IMR-90 (cell line): ENCODE results near the gene TMEM63A. TPM values are rescaled to one million over a fixed set of nuclear protein-coding genes. Genes with fewer than 3 reads are reported as not detected.

Source experiments
- ATAC-seq: fragments of 200-7000 bp; cut with Tn5 transposase; 2 replicates; pipeline ENCODE4 v1.9.1; 2020; ENCODE audit warnings: low read depth, mild to moderate bottlenecking, moderate library complexity
- BruUV-seq: library from RNA; stranded (reverse); fragments of 400-500 nt; replicated peaks from 2 replicates; lab custom pipeline; 2021; lab: Mats Ljungman, UMichigan
- CTCF ChIA-PET: fragments of 300-600 bp; formaldehyde crosslinking; extraction: SDS; loops from one replicate; lab custom pipeline; 2021; ENCODE audit warnings: antibody characterized with exemption; lab: Yijun Ruan, JAX
- POLR2A ChIA-PET: fragments of 300-600 bp; sonication (Branson Sonifier 250); formaldehyde crosslinking; loops from one replicate; lab custom pipeline; 2022; ENCODE audit warnings: antibody characterized with exemption; ENCODE audit not compliant: unreplicated experiment; lab: Charles Lee
- DNase-seq: peaks from one replicate; pipeline ENCODE4 v3.0.0; 2013
- H2AFZ ChIP-seq: replicated peaks from 2 replicates; pipeline ENCODE3; 2013; ENCODE audit warnings: low read length, mild to moderate bottlenecking; ENCODE audit not compliant: poor library complexity
- H2AK5ac ChIP-seq: 2 replicates; pipeline ENCODE4 v1.6.1; 2013; ENCODE audit warnings: low read depth, low read length, inconsistent platforms
- H2AK9ac ChIP-seq: replicated peaks from 2 replicates; pipeline ENCODE3; 2013; ENCODE audit warnings: mild to moderate bottlenecking, low read depth, low read length, moderate library complexity; ENCODE audit not compliant: poor library complexity
- H2BK120ac ChIP-seq: 2 replicates; pipeline ENCODE4 v1.6.1; 2013; ENCODE audit warnings: low read depth, low read length, inconsistent platforms
- H2BK15ac ChIP-seq: 3 replicates; pipeline ENCODE4 v1.6.1; 2013; ENCODE audit warnings: low read depth, low read length, inconsistent platforms
- H2BK20ac ChIP-seq: 2 replicates; pipeline ENCODE4 v1.6.1; 2013; ENCODE audit warnings: low read depth, mild to moderate bottlenecking, inconsistent platforms, low read length, moderate library complexity
- H2BK5ac ChIP-seq: 2 replicates; pipeline ENCODE4 v1.6.1; 2013; ENCODE audit warnings: mild to moderate bottlenecking, low read depth, low read length, inconsistent platforms; ENCODE audit not compliant: poor library complexity, severe bottlenecking
- H3K14ac ChIP-seq: replicated peaks from 2 replicates; pipeline ENCODE4 v1.6.1; 2013; ENCODE audit warnings: low read depth, low read length, inconsistent platforms
- H3K18ac ChIP-seq: 2 replicates; pipeline ENCODE4 v1.6.1; 2013; ENCODE audit warnings: low read depth, low read length, control low read depth
- H3K23ac ChIP-seq: 2 replicates; pipeline ENCODE4 v1.6.1; 2013; ENCODE audit warnings: low read depth, low read length, inconsistent platforms
- H3K27ac ChIP-seq: 2 replicates; pipeline ENCODE4 v1.5.1; 2013; ENCODE audit warnings: mild to moderate bottlenecking, control low read depth, low read length; ENCODE audit not compliant: insufficient read depth
- H3K27me3 ChIP-seq: 2 replicates; pipeline ENCODE4 v1.6.1; 2013; ENCODE audit warnings: low read length; ENCODE audit not compliant: control insufficient read depth, insufficient read depth
- H3K36me3 ChIP-seq: 2 replicates; pipeline ENCODE4 v1.6.1; 2013; ENCODE audit warnings: low read length, mixed read lengths; ENCODE audit not compliant: control insufficient read depth, insufficient read depth
- H3K4ac ChIP-seq: 2 replicates; pipeline ENCODE4 v1.6.1; 2013; ENCODE audit warnings: low read depth, low read length, inconsistent platforms
- H3K4me1 ChIP-seq: 2 replicates; pipeline ENCODE4 v1.6.1; 2013; ENCODE audit warnings: low read length, mixed read lengths; ENCODE audit not compliant: control insufficient read depth, insufficient read depth
- H3K4me2 ChIP-seq: 2 replicates; pipeline ENCODE4 v1.6.1; 2013; ENCODE audit warnings: low read depth, mild to moderate bottlenecking, control low read depth, low read length, moderate library complexity
- H3K4me3 ChIP-seq: 2 replicates; pipeline ENCODE4 v1.5.1; 2013; ENCODE audit warnings: low read depth, mild to moderate bottlenecking, control low read depth, low read length, moderate library complexity; ENCODE audit not compliant: insufficient read depth
- H3K56ac ChIP-seq: 2 replicates; pipeline ENCODE4 v1.6.1; 2013; ENCODE audit warnings: low read length, inconsistent platforms; ENCODE audit not compliant: insufficient read depth; ENCODE audit errors: extremely low read depth
- H3K79me1 ChIP-seq, 2 experiments: 2 replicates each; pipeline ENCODE4 v1.6.1; 2013; ENCODE audit warnings: low read length in 2 of 2, inconsistent platforms in 1 of 2, low read depth in 1 of 2
- H3K9ac ChIP-seq: 2 replicates; pipeline ENCODE4 v1.6.1; 2013; ENCODE audit warnings: low read depth, low read length, control low read depth
- H3K9me1 ChIP-seq: 2 replicates; pipeline ENCODE4 v1.6.1; 2013; ENCODE audit warnings: low read length, inconsistent platforms; ENCODE audit not compliant: insufficient read depth
- H3K9me3 ChIP-seq: 2 replicates; pipeline ENCODE4 v1.6.1; 2013; ENCODE audit warnings: low read length; ENCODE audit not compliant: control insufficient read depth, insufficient read depth
- H4K20me1 ChIP-seq: 2 replicates; pipeline ENCODE4 v1.6.1; 2013; ENCODE audit warnings: low read length, inconsistent platforms; ENCODE audit not compliant: insufficient read depth
- H4K5ac ChIP-seq: 2 replicates; pipeline ENCODE4 v1.6.1; 2013; ENCODE audit warnings: mild to moderate bottlenecking, low read depth, low read length, control low read depth
- H4K8ac ChIP-seq, 2 experiments: 2 replicates each; pipeline ENCODE4 v1.6.1; 2013; ENCODE audit warnings: low read depth in 2 of 2, low read length in 2 of 2, control low read depth in 1 of 2, inconsistent platforms in 1 of 2
- H4K91ac ChIP-seq: 2 replicates; pipeline ENCODE4 v1.6.1; 2013; ENCODE audit warnings: low read depth, low read length, inconsistent platforms; ENCODE audit not compliant: insufficient read depth
- BHLHE40 ChIP-seq: fragments of 150-350 bp; IDR thresholded peaks from 2 replicates; pipeline ENCODE4 v1.6.1; 2016; ENCODE audit warnings: mild to moderate bottlenecking, low read depth, low read length
- CEBPB ChIP-seq: IDR thresholded peaks from 2 replicates; pipeline ENCODE4 v1.6.1; 2012; ENCODE audit warnings: low read depth, low read length, improper control_type of control experiment
- MAFK ChIP-seq: IDR thresholded peaks from 2 replicates; pipeline ENCODE4 v1.6.1; 2012; ENCODE audit warnings: low read depth, low read length, improper control_type of control experiment
- MAZ ChIP-seq: IDR thresholded peaks from 2 replicates; pipeline ENCODE4 v1.6.1; 2012; ENCODE audit warnings: low read depth, mild to moderate bottlenecking, low read length, improper control_type of control experiment, moderate library complexity, borderline replicate concordance
- MXI1 ChIP-seq: IDR thresholded peaks from 2 replicates; pipeline ENCODE4 v1.6.1; 2012; ENCODE audit warnings: low read depth, mild to moderate bottlenecking, low read length, moderate library complexity, borderline replicate concordance
- NFE2L2 ChIP-seq: fragments of 150-350 bp; IDR thresholded peaks from 2 replicates; pipeline ENCODE4 v1.6.1; 2016; ENCODE audit warnings: low read depth, mild to moderate bottlenecking, low read length
- POLR2A ChIP-seq: IDR thresholded peaks from 2 replicates; pipeline ENCODE4 v1.6.1; 2012; ENCODE audit warnings: mild to moderate bottlenecking, low read depth, low read length
- RAD21 ChIP-seq: IDR thresholded peaks from 2 replicates; pipeline ENCODE4 v1.6.1; 2012; ENCODE audit warnings: low read length, improper control_type of control experiment
- RCOR1 ChIP-seq: IDR thresholded peaks from 2 replicates; pipeline ENCODE4 v1.6.1; 2012; ENCODE audit warnings: mild to moderate bottlenecking, low read length, improper control_type of control experiment; ENCODE audit not compliant: insufficient replicate concordance
- RFX5 ChIP-seq: IDR thresholded peaks from 2 replicates; pipeline ENCODE4 v1.8.0; 2012; ENCODE audit warnings: low read depth, mild to moderate bottlenecking, low read length, moderate library complexity
- SMC3 ChIP-seq: fragments of 150-350 bp; IDR thresholded peaks from 2 replicates; pipeline ENCODE4 v1.6.1; 2016; ENCODE audit warnings: low read depth, mild to moderate bottlenecking, antibody characterized with exemption, low read length, moderate library complexity
- WGBS, 2 experiments: methylation state at CpG; one replicate each; pipeline versions ENCODE4 v1.1.5 to v1.1.7; 2013; ENCODE audit warnings: missing lambda C conversion rate in 2 of 2; ENCODE audit not compliant: insufficient read length in 1 of 2; ENCODE audit errors: extremely low coverage in 2 of 2; 5-methylcytosine and 5-hydroxymethylcytosine counted together
- dilution Hi-C: fragments of 300-500 bp; cut with HindIII; formaldehyde crosslinking; loops from one replicate; pipeline ENCODE4 v1.14.3; 2018; ENCODE audit warnings: low sequenced_read_pairs; ENCODE audit not compliant: unreplicated experiment
- in situ Hi-C: fragments of 300-500 bp; cut with MboI; formaldehyde crosslinking; loops from 3 replicates; pipeline ENCODE4 v1.14.3; 2019; ENCODE audit warnings: low sequenced_read_pairs, inconsistent platforms, mixed read lengths
- intact Hi-C: fragments of 100-400 bp; cut with micrococcal nuclease; formaldehyde crosslinking; loops from 2 replicates; pipeline ENCODE4 v1.10.0; 2022
- polyA plus RNA-seq, 3 experiments: library from polyadenylated mRNA; depleted of rRNA; stranded (reverse); fragments of >200 nt; gene quantifications; 2 replicates each; pipeline ENCODE4 v1.2.3, GENCODE V29; 2012; ENCODE audit warnings: low replicate concordance in 1 of 3
- total RNA-seq: library from RNA; depleted of rRNA; stranded (reverse); fragments of >200 nt; gene quantifications from 2 replicates; pipeline ENCODE4 v1.2.3, GENCODE V29; 2012
- TF ChIP-seq, protein P1 (sequence below): fragments of 150-350 bp; IDR thresholded peaks from 2 replicates; pipeline ENCODE4 v1.6.1; 2017; ENCODE audit warnings: mild to moderate bottlenecking, antibody characterized with exemption, low read length, low read depth
- TF ChIP-seq, protein P2 (sequence below): conservative IDR thresholded peaks from 2 replicates; pipeline ENCODE4 v1.5.1; 2012; ENCODE audit warnings: mild to moderate bottlenecking, low read depth, low read length, improper control_type of control experiment

TMEM63A gene
- total and polyA plus RNA-seq, 2 of the 4 experiments (the other 2 are of a cell fraction) = 4.7 to 23.3 TPM

DNA sequence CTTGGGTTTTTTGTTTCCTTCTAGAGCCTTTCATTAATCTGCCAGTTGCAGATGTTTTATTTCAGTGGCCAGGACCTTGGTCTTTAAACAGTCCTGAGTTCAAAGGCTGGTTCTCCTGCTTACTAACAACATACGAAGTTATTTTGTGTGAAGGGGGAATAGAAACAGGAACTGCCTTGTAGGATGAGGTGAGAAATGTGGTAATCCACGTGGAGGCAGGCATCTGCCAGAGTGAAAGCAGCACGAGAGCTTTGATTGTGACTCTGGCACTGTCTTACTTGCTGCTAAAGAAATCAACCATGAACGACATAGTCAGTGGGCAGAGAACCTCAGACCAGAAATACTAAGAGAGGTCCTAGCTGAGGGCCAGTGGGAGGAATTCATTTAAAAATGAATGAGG is 30.4 kb downstream of the TMEM63A start:
- ChIA-PET POLR2A (no interaction called here), CTCF (interaction anchor here (0.6 to 0.9 kb wide), 2 partner anchors 17 to 345 kb away, joined by 5 to 7 read pairs; no protein-coding TSS in a partner anchor)
- ATAC-seq = no peak

More for the DNA sequence above, 30.4 kb downstream of the TMEM63A start:
- dilution Hi-C loops = no loop called here
- Histone ChIP-seq H3K27ac (no peak overlapping the region), H2AFZ (no peak overlapping the region), H3K9me1 (peaks cover 12% of the 10 kb centered on the region), H3K4me2 (no peak overlapping the region), H3K79me1 (no peaks in the 10 kb centered on the region), H3K36me3 (peaks cover 41% of the 10 kb centered on the region), H2BK120ac (no peak overlapping the region), H4K91ac (no peak overlapping the region), H3K56ac (no peak overlapping the region), H3K4ac (no peak overlapping the region), H3K4me3 (no peak overlapping the region), H4K20me1 (no peaks in the 10 kb centered on the region), H3K9me3 (no peaks in the 10 kb centered on the region), H3K23ac (no peak overlapping the region), H2AK5ac (no peak overlapping the region), H3K4me1 (peaks cover 3% of the 10 kb centered on the region; the same call in 1 of the 2 replicates), H3K14ac (no peak overlapping the region), H3K18ac (no peak overlapping the region), H2AK9ac (no peak overlapping the region), H4K8ac (no peak overlapping the region), H2BK5ac (no peak overlapping the region), H2BK15ac (no peak overlapping the region), H4K5ac (no peak overlapping the region), H3K9ac (no peak overlapping the region), H3K27me3 (no peaks in the 10 kb centered on the region), H2BK20ac (no peak overlapping the region)
- in situ Hi-C loops = no loop called here
- intact Hi-C loops = no loop called here
- BruUV-seq = no TSS peak
- 43% methylated on average over 2 of the region's 4 CpGs; no CpG with 5 or more reads in 1 of the 2 experiments for WGBS, 2 experiments
- no peak for DNase-seq
- TF ChIP-seq CEBPB (no peak), SMC3 (no peak), RAD21 (no peak), RCOR1 (no peak), BHLHE40 (no peak), MAZ (no peak), MAFK (no peak), NFE2L2 (no peak), RFX5 (no peak), MXI1 (no peak), POLR2A (no peak)
- TF ChIP-seq, protein P1, sequence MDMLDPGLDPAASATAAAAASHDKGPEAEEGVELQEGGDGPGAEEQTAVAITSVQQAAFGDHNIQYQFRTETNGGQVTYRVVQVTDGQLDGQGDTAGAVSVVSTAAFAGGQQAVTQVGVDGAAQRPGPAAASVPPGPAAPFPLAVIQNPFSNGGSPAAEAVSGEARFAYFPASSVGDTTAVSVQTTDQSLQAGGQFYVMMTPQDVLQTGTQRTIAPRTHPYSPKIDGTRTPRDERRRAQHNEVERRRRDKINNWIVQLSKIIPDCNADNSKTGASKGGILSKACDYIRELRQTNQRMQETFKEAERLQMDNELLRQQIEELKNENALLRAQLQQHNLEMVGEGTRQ = no peak
- TF ChIP-seq, protein P2, sequence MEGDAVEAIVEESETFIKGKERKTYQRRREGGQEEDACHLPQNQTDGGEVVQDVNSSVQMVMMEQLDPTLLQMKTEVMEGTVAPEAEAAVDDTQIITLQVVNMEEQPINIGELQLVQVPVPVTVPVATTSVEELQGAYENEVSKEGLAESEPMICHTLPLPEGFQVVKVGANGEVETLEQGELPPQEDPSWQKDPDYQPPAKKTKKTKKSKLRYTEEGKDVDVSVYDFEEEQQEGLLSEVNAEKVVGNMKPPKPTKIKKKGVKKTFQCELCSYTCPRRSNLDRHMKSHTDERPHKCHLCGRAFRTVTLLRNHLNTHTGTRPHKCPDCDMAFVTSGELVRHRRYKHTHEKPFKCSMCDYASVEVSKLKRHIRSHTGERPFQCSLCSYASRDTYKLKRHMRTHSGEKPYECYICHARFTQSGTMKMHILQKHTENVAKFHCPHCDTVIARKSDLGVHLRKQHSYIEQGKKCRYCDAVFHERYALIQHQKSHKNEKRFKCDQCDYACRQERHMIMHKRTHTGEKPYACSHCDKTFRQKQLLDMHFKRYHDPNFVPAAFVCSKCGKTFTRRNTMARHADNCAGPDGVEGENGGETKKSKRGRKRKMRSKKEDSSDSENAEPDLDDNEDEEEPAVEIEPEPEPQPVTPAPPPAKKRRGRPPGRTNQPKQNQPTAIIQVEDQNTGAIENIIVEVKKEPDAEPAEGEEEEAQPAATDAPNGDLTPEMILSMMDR = no peak
